ENCODE data around the gene DCLK2.

Gene DCLK2

GRCh38 chr4:150248181-150248580, 169.9 kb downstream of the DCLK2 start:
- TF ChIP-seq POLR2A (IDR thresholded peaks at IDR 0.05; ENCODE audit: low read length) (no peak), GATA1 (IDR thresholded peaks at IDR 0.05; ENCODE audit: low read depth, low read length) (no peak)
- DNase-seq = no peak

GRCh38 chr4:150250293-150250997, 172.2 kb downstream of the DCLK2 start:
- DNase-seq = no peak
- TF ChIP-seq POLR2A (IDR thresholded peaks at IDR 0.05; ENCODE audit: low read length) (no peak), GATA1 (IDR thresholded peaks at IDR 0.05; ENCODE audit: low read depth, low read length) (no peak)

- TF ChIP-seq POLR2A (IDR thresholded peaks at IDR 0.05; ENCODE audit: low read length) (no peak), GATA1 (IDR thresholded peaks at IDR 0.05; ENCODE audit: low read depth, low read length) (no peak)
- no peak for DNase-seq
Observed at GRCh38 chr4:150250998-150251651, 172.9 kb downstream of the DCLK2 start.

GRCh38 chr4:150251752-150252190, 173.5 kb downstream of the DCLK2 start:
- no peak for TF ChIP-seq GATA1 (IDR thresholded peaks at IDR 0.05; ENCODE audit: low read depth, low read length)
- TF ChIP-seq POLR2A (IDR thresholded peaks at IDR 0.05; ENCODE audit: low read length) = no peak
- peak in 1 of 2 experiments; percentile 8 for DNase-seq

- DNase-seq = no peak
- TF ChIP-seq POLR2A (IDR thresholded peaks at IDR 0.05; ENCODE audit: low read length) = no peak
- no peak for TF ChIP-seq GATA1 (IDR thresholded peaks at IDR 0.05; ENCODE audit: low read depth, low read length)
Observed at GRCh38 chr4:150252306-150252705, 174.1 kb downstream of the DCLK2 start.

- TF ChIP-seq POLR2A (IDR thresholded peaks at IDR 0.05; ENCODE audit: low read length) = no peak
- TF ChIP-seq GATA1 (IDR thresholded peaks at IDR 0.05; ENCODE audit: low read depth, low read length) = no peak
- DNase-seq = no peak
Observed at GRCh38 chr4:150252741-150253140, 174.5 kb downstream of the DCLK2 start.

- DNase-seq = no peak
- TF ChIP-seq POLR2A (IDR thresholded peaks at IDR 0.05; ENCODE audit: low read length) = no peak
- TF ChIP-seq GATA1 (IDR thresholded peaks at IDR 0.05; ENCODE audit: low read depth, low read length) = no peak
Observed at GRCh38 chr4:150253416-150253815, 175.2 kb downstream of the DCLK2 start.

GRCh38 chr4:150253965-150254630, 175.9 kb downstream of the DCLK2 start:
- no peak for DNase-seq
- TF ChIP-seq POLR2A (IDR thresholded peaks at IDR 0.05; ENCODE audit: low read length) = no peak
- TF ChIP-seq GATA1 (IDR thresholded peaks at IDR 0.05; ENCODE audit: low read depth, low read length) = no peak

- TF ChIP-seq POLR2A (IDR thresholded peaks at IDR 0.05; ENCODE audit: low read length) (no peak), GATA1 (IDR thresholded peaks at IDR 0.05; ENCODE audit: low read depth, low read length) (no peak)
- DNase-seq = no peak
Observed at GRCh38 chr4:150255610-150256224, 177.5 kb downstream of the DCLK2 start.

GRCh38 chr4:150256225-150256620, 178.0 kb downstream of the DCLK2 start:
- DNase-seq = no peak
- TF ChIP-seq POLR2A (IDR thresholded peaks at IDR 0.05; ENCODE audit: low read length) (no peak), GATA1 (IDR thresholded peaks at IDR 0.05; ENCODE audit: low read depth, low read length) (no peak)

GRCh38 chr4:150256841-150257730, 178.8 kb downstream of the DCLK2 start:
- DNase-seq = no peak

GRCh38 chr4:150258569-150258968, 180.3 kb downstream of the DCLK2 start:
- no peak for TF ChIP-seq POLR2A (IDR thresholded peaks at IDR 0.05; ENCODE audit: low read length)
- TF ChIP-seq GATA1 (IDR thresholded peaks at IDR 0.05; ENCODE audit: low read depth, low read length) = no peak
- no peak for DNase-seq

More at GRCh38 chr4:150256841-150257730, 178.8 kb downstream of the DCLK2 start:
- TF ChIP-seq POLR2A (IDR thresholded peaks at IDR 0.05; ENCODE audit: low read length) (no peak), GATA1 (IDR thresholded peaks at IDR 0.05; ENCODE audit: low read depth, low read length) (no peak)

All from erythroblast (primary cell).